Measurements from ENCODE around the gene SMPD4. TPM values are rescaled to one million over a fixed set of nuclear protein-coding genes. Genes with fewer than 3 reads are reported as not detected.
"Not testable (repeated sequence)": the region's sequence is repeated elsewhere in the genome, so short reads cannot be mapped to it uniquely, and the experiment has no call there.

SMPD4 gene
- total RNA-seq, 2 experiments from 2014 or later = 70.9 to 71.3 TPM

GRCh38 chr2:130138841-130139251, 42.6 kb downstream of the SMPD4 start:
- H3K36me3 Mint-ChIP-seq (ENCODE audit: low read depth); POLR2A ChIA-PET; H3K27ac Mint-ChIP-seq; DNase-seq; CTCF ChIA-PET; H3K4me3 Mint-ChIP-seq; H3K4me1 Mint-ChIP-seq; H3K9me3 Mint-ChIP-seq: not testable (repeated sequence)
- H3K27me3 Mint-ChIP-seq = peaks cover 10% of the 10 kb centered on the region

- DNase-seq; H3K36me3 Mint-ChIP-seq (ENCODE audit: low read depth); H3K27ac Mint-ChIP-seq; POLR2A ChIA-PET; H3K4me3 Mint-ChIP-seq; H3K9me3 Mint-ChIP-seq; CTCF ChIA-PET; H3K4me1 Mint-ChIP-seq; H3K27me3 Mint-ChIP-seq: not testable (repeated sequence)
Measured at GRCh38 chr2:130138326-130138725, 43.1 kb downstream of the SMPD4 start.

- H3K27ac Mint-ChIP-seq; DNase-seq; POLR2A ChIA-PET; H3K36me3 Mint-ChIP-seq (ENCODE audit: low read depth); H3K4me3 Mint-ChIP-seq; H3K4me1 Mint-ChIP-seq; CTCF ChIA-PET; H3K9me3 Mint-ChIP-seq; H3K27me3 Mint-ChIP-seq: not testable (repeated sequence)
Measured at GRCh38 chr2:130137118-130137517, 44.3 kb downstream of the SMPD4 start.

GRCh38 chr2:130136546-130136945, 44.9 kb downstream of the SMPD4 start:
- H3K4me3 Mint-ChIP-seq; POLR2A ChIA-PET; H3K36me3 Mint-ChIP-seq (ENCODE audit: low read depth); H3K9me3 Mint-ChIP-seq; H3K4me1 Mint-ChIP-seq; DNase-seq; CTCF ChIA-PET; H3K27me3 Mint-ChIP-seq; H3K27ac Mint-ChIP-seq: not testable (repeated sequence)

GRCh38 chr2:130135692-130136541, 45.5 kb downstream of the SMPD4 start:
- no peaks in the 10 kb centered on the region for H3K9me3 Mint-ChIP-seq

GRCh38 chr2:130129120-130129829, 52.1 kb downstream of the SMPD4 start, which contains the start of gene POTEF:
Gene POTEF (minus strand): TSS chr2:130129222. CDS start chr2:130120515, 8,707 bp downstream.
- not testable (repeated sequence) for DNase-seq, H3K27ac Mint-ChIP-seq, H3K4me3 Mint-ChIP-seq

More at GRCh38 chr2:130135692-130136541, 45.5 kb downstream of the SMPD4 start:
- CTCF ChIA-PET = no interaction called here
- Mint-ChIP-seq H3K27me3 (peaks cover 9% of the 10 kb centered on the region), H3K4me1 (no peaks in the 10 kb centered on the region), H3K27ac (no peak overlapping the region), H3K36me3 (ENCODE audit: low read depth) (no peaks in the 10 kb centered on the region), H3K4me3 (no peak overlapping the region)
- POLR2A ChIA-PET = no interaction called here
- DNase-seq = no peak

GRCh38 chr2:130128464-130128863, 52.9 kb downstream of the SMPD4 start:
- H3K9me3 Mint-ChIP-seq; H3K36me3 Mint-ChIP-seq (ENCODE audit: low read depth); H3K4me1 Mint-ChIP-seq; DNase-seq; H3K27ac Mint-ChIP-seq; POLR2A ChIA-PET; H3K27me3 Mint-ChIP-seq; H3K4me3 Mint-ChIP-seq; CTCF ChIA-PET: not testable (repeated sequence)

More at GRCh38 chr2:130129120-130129829, 52.1 kb downstream of the SMPD4 start, which contains the start of gene POTEF:
- H3K27me3 Mint-ChIP-seq; H3K36me3 Mint-ChIP-seq (ENCODE audit: low read depth); CTCF ChIA-PET; H3K9me3 Mint-ChIP-seq; POLR2A ChIA-PET; H3K4me1 Mint-ChIP-seq: not testable (repeated sequence)

- DNase-seq; H3K4me1 Mint-ChIP-seq; H3K27me3 Mint-ChIP-seq; H3K36me3 Mint-ChIP-seq (ENCODE audit: low read depth); H3K27ac Mint-ChIP-seq; H3K4me3 Mint-ChIP-seq; H3K9me3 Mint-ChIP-seq; CTCF ChIA-PET; POLR2A ChIA-PET: not testable (repeated sequence)
Measured at GRCh38 chr2:130127726-130128125, 53.7 kb downstream of the SMPD4 start.

GRCh38 chr2:130120924-130121323, 60.5 kb downstream of the SMPD4 start:
- H3K27ac Mint-ChIP-seq; POLR2A ChIA-PET; H3K36me3 Mint-ChIP-seq (ENCODE audit: low read depth); H3K9me3 Mint-ChIP-seq; DNase-seq; CTCF ChIA-PET; H3K27me3 Mint-ChIP-seq; H3K4me1 Mint-ChIP-seq; H3K4me3 Mint-ChIP-seq: not testable (repeated sequence)

- H3K36me3 Mint-ChIP-seq (ENCODE audit: low read depth); DNase-seq; H3K4me3 Mint-ChIP-seq; CTCF ChIA-PET; H3K9me3 Mint-ChIP-seq; H3K27ac Mint-ChIP-seq; POLR2A ChIA-PET; H3K27me3 Mint-ChIP-seq; H3K4me1 Mint-ChIP-seq: not testable (repeated sequence)
Measured at GRCh38 chr2:130102597-130103363, 78.6 kb downstream of the SMPD4 start.

Other genes with a start within 250 kb of the SMPD4 start
- not detected for gene RAB6C, start 201.9 kb downstream of the SMPD4 start, total RNA-seq
- not detected for gene POTEF, start 52.4 kb downstream of the SMPD4 start, total RNA-seq
- gene CCDC74B, start 36.5 kb downstream of the SMPD4 start, total RNA-seq = 1 to 10 TPM; 1.1 to 1.7 TPM
- gene MZT2B, start 660 bp upstream of the SMPD4 start, total RNA-seq = 100 to 1,000 TPM; 387 to 417 TPM
- not detected for gene TUBA3E, start 16.8 kb upstream of the SMPD4 start, total RNA-seq
- 10 to 100 TPM; 71.1 to 75.2 TPM for gene IMP4, start 161.3 kb upstream of the SMPD4 start, total RNA-seq
- 10 to 100 TPM; 88.2 to 89.2 TPM for gene PTPN18, start 174.5 kb upstream of the SMPD4 start, total RNA-seq

All from activated CD4-positive, alpha-beta T cell treated with anti-CD3 and anti-CD28 coated beads, Interleukin-2, amount 10 ng/mL, durations not matched to agents 7 days and 5 days (primary cell).